Stimulated activated naive CD8-positive, alpha-beta T cell treated with anti-CD3 and anti-CD28 coated beads, Interleukin-15, Interleukin-2, amounts not matched to agents 100 U/mL and 50 U/mL, for 24 hours (primary cell): ENCODE measurements around the gene ZNF311.

Experiments
- ATAC-seq: fragments of 150-1000 bp; cut with Tn5 transposase; one replicate; pipeline ENCODE4 v1.10.0; 2021
- DNase-seq: peaks from one replicate; pipeline ENCODE4 v3.0.0; 2021

The ZNF311 gene

GRCh38 chr6:29005183-29005885, at the start of gene ZNF311:
ZNF311 (minus strand) TSS chr6:29005315; CDS start chr6:29003954, 1,361 bp downstream.
- ATAC-seq = peak; percentile 89

GRCh38 chr6:29051680-29052079, 46.6 kb upstream of the ZNF311 start:
- ATAC-seq (no peak), DNase-seq (no peak)

More at GRCh38 chr6:29005183-29005885, at the start of gene ZNF311:
- peak; percentile 33 for DNase-seq

GRCh38 chr6:29045075-29045474, 40.0 kb upstream of the ZNF311 start, which contains the start of gene OR2W1:
OR2W1 (minus strand) TSS chr6:29045175; CDS start chr6:29045175, 0 bp downstream.
- ATAC-seq = no peak
- no peak for DNase-seq

- no peak for DNase-seq
- no peak for ATAC-seq
Observed at GRCh38 chr6:29035951-29036350, 30.8 kb upstream of the ZNF311 start.

GRCh38 chr6:29028821-29029220, 23.7 kb upstream of the ZNF311 start:
- ATAC-seq (no peak), DNase-seq (no peak)

- DNase-seq = no peak
- no peak for ATAC-seq
Observed at GRCh38 chr6:29025927-29026585, 20.9 kb upstream of the ZNF311 start.

- ATAC-seq (no peak), DNase-seq (no peak)
Observed at GRCh38 chr6:29021434-29021833, 16.3 kb upstream of the ZNF311 start.

- ATAC-seq (no peak), DNase-seq (no peak)
Observed at GRCh38 chr6:29019629-29020028, 14.5 kb upstream of the ZNF311 start.

- DNase-seq (no peak), ATAC-seq (no peak)
Observed at GRCh38 chr6:29017428-29017802, 12.3 kb upstream of the ZNF311 start.

- DNase-seq = peak; percentile 84
- peak; percentile 90 for ATAC-seq
Observed at GRCh38 chr6:29016559-29017427, 11.7 kb upstream of the ZNF311 start.

GRCh38 chr6:29014729-29015608, 9.9 kb upstream of the ZNF311 start:
- no peak for ATAC-seq

GRCh38 chr6:29011276-29011734, 6.2 kb upstream of the ZNF311 start:
- peak; percentile 52 for DNase-seq
- ATAC-seq = peak; percentile 64

More at GRCh38 chr6:29014729-29015608, 9.9 kb upstream of the ZNF311 start:
- no peak for DNase-seq

- DNase-seq = no peak
- ATAC-seq = no peak
Observed at GRCh38 chr6:29009358-29009757, 4.2 kb upstream of the ZNF311 start.

GRCh38 chr6:29008089-29008488, 3.0 kb upstream of the ZNF311 start:
- ATAC-seq = no peak
- no peak for DNase-seq

GRCh38 chr6:28996844-28997510, 8.1 kb downstream of the ZNF311 start:
- DNase-seq (no peak), ATAC-seq (no peak)

GRCh38 chr6:28995093-28995650, 9.9 kb downstream of the ZNF311 start:
- ATAC-seq = no peak
- no peak for DNase-seq

GRCh38 chr6:28988536-28989311, 16.4 kb downstream of the ZNF311 start:
- ATAC-seq (peak; percentile 84), DNase-seq (peak; percentile 85)

- DNase-seq = no peak
Observed at GRCh38 chr6:28985462-28986164, 19.5 kb downstream of the ZNF311 start.

GRCh38 chr6:28983838-28984237, 21.3 kb downstream of the ZNF311 start:
- ATAC-seq (no peak), DNase-seq (no peak)

More at GRCh38 chr6:28985462-28986164, 19.5 kb downstream of the ZNF311 start:
- no peak for ATAC-seq
